DND-41 (cell line): ENCODE results near the gene PLCL1.

Experiments
- ATAC-seq: fragments of 200-7000 bp; cut with Tn5 transposase; 3 replicates; pipeline ENCODE4 v1.9.1; 2021; ENCODE audit warnings: low read depth; ENCODE audit not compliant: insufficient read depth
- DNase-seq: peaks from one replicate; pipeline ENCODE4 v3.0.0-alpha.2; 2020
- H2AFZ ChIP-seq: 2 replicates; pipeline ENCODE4 v1.6.0; 2012; ENCODE audit warnings: low read depth, low read length
- H3K27ac ChIP-seq: 2 replicates; pipeline ENCODE4 v1.5.1; 2012; ENCODE audit warnings: low read length, inconsistent platforms
- H3K27me3 ChIP-seq: fragments of 200-600 bp; sonication (generic); 2 replicates; pipeline ENCODE4 v1.6.0; 2012; ENCODE audit warnings: low read length, mild to moderate bottlenecking, inconsistent platforms; ENCODE audit not compliant: insufficient read depth, poor library complexity
- H3K36me3 ChIP-seq: 2 replicates; pipeline ENCODE4 v1.5.1; 2012; ENCODE audit warnings: low read length, inconsistent platforms; ENCODE audit not compliant: insufficient read depth
- H3K4me1 ChIP-seq: 2 replicates; pipeline ENCODE4 v1.5.1; 2012; ENCODE audit warnings: mild to moderate bottlenecking, low read length; ENCODE audit not compliant: insufficient read depth
- H3K4me2 ChIP-seq: 2 replicates; pipeline ENCODE4 v1.6.0; 2012; ENCODE audit warnings: mild to moderate bottlenecking, moderate library complexity, low read length, inconsistent platforms; ENCODE audit not compliant: insufficient read depth
- H3K4me3 ChIP-seq, 2 experiments: fragments of 200-600 bp in 1 of 2; shearing (Covaris generic) in 1 of 2; 2 replicates each; pipeline ENCODE4 v1.5.1; 2012 to 2016; ENCODE audit warnings: inconsistent platforms in 2 of 2, low read length in 2 of 2, mild to moderate bottlenecking in 2 of 2, low read depth in 1 of 2, moderate library complexity in 1 of 2
- H3K79me2 ChIP-seq: 2 replicates; pipeline ENCODE4 v1.6.0; 2012; ENCODE audit warnings: low read length, inconsistent platforms; ENCODE audit not compliant: insufficient read depth
- H3K9ac ChIP-seq: 2 replicates; pipeline ENCODE4 v1.6.0; 2012; ENCODE audit warnings: low read depth, mild to moderate bottlenecking, inconsistent platforms, low read length, moderate library complexity
- H3K9me3 ChIP-seq: 2 replicates; pipeline ENCODE4 v1.5.1; 2012; ENCODE audit warnings: low read length, moderate library complexity, mild to moderate bottlenecking, inconsistent platforms; ENCODE audit not compliant: insufficient read depth, severe bottlenecking
- H4K20me1 ChIP-seq: 2 replicates; pipeline ENCODE4 v1.6.0; 2012; ENCODE audit warnings: low read length; ENCODE audit not compliant: insufficient read depth
- EZH2 ChIP-seq: IDR thresholded peaks from 3 replicates; pipeline ENCODE4 v1.6.1; 2012; ENCODE audit warnings: borderline replicate concordance, low read depth, mild to moderate bottlenecking, moderate library complexity, low read length, inconsistent platforms; ENCODE audit not compliant: severe bottlenecking
- TF ChIP-seq, protein P1 (sequence below): IDR thresholded peaks from 2 replicates; pipeline ENCODE4 v1.5.1; 2012; ENCODE audit warnings: borderline replicate concordance, low read length, moderate library complexity, mild to moderate bottlenecking; ENCODE audit not compliant: poor library complexity, severe bottlenecking; ENCODE audit errors: extremely low read depth

The PLCL1 gene

DNA sequence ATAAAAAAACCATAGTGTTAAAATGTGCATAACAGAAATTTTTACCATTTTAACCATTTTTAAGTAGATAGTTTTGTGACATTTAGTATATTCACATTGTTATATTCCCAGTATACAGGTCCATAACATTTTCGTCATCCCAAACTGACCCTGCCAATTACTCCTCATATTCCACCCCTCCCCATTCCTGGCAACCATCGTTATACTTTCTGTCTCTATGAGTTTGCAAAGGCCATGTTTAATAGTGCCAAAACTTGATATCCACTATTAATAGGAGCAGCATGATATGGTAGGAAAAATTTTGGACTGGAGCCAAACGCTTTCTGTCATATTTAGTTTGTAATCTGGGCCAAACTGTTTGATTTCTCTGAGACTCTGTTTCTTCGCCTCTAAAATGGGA lies 30.9 kb downstream of the PLCL1 start:
- Histone ChIP-seq H3K79me2 (no peaks in the 10 kb centered on the region), H4K20me1 (no peaks in the 10 kb centered on the region), H3K27ac (no peak overlapping the region), H3K27me3 (no peaks in the 10 kb centered on the region), H3K9ac (no peak overlapping the region), H3K4me1 (peaks cover 26% of the 10 kb centered on the region), H3K4me2 (no peak overlapping the region), H2AFZ (no peak overlapping the region), H3K36me3 (no peaks in the 10 kb centered on the region), H3K9me3 (no peaks in the 10 kb centered on the region), H3K4me3 (no peak overlapping the region)
- ATAC-seq (no peak), DNase-seq (no peak)
- TF ChIP-seq, protein P1, sequence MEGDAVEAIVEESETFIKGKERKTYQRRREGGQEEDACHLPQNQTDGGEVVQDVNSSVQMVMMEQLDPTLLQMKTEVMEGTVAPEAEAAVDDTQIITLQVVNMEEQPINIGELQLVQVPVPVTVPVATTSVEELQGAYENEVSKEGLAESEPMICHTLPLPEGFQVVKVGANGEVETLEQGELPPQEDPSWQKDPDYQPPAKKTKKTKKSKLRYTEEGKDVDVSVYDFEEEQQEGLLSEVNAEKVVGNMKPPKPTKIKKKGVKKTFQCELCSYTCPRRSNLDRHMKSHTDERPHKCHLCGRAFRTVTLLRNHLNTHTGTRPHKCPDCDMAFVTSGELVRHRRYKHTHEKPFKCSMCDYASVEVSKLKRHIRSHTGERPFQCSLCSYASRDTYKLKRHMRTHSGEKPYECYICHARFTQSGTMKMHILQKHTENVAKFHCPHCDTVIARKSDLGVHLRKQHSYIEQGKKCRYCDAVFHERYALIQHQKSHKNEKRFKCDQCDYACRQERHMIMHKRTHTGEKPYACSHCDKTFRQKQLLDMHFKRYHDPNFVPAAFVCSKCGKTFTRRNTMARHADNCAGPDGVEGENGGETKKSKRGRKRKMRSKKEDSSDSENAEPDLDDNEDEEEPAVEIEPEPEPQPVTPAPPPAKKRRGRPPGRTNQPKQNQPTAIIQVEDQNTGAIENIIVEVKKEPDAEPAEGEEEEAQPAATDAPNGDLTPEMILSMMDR: no peak
- TF ChIP-seq EZH2: no peak

DNA sequence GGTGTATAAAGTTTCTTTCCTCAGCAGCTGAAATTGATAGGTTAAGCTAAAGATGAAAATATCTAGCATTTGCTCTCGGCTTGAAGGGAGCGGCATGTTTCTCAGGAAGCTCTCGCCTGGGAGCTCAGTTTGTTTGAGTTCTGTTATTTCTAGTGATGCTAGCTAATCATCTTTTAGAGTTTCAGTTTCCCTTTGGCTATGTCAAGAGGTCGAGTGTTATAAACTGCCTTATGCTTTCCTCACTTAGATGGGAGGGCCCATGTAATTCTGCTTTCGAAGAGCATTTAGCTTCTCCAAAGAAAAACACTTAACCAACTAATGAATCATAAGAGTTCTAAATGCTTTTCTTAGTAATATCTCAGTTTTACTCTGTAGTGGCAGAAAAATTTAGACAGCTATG lies 33.6 kb downstream of the PLCL1 start:
- peak; percentile 84 for ATAC-seq
- Histone ChIP-seq H4K20me1 (no peaks in the 10 kb centered on the region), H3K4me1 (peaks cover 37% of the 10 kb centered on the region)

DNA sequence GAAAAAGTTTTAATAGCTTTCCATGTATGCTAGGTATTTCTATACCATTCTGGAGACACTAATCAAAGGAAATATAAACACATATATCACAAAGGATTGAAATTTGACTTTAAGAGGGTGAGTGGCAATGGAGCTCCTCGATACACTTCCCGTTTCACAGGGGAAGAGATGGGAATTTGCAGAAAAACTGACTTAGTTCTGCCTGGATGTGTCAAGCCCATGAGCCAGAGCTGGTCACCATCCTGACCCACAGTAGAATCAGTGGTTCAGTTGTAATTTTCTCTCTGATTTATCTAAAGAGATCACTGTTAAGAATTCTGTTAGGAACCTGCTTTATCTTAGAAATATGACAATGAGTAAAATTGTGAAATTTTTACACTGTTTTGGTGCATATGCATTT lies 34.2 kb downstream of the PLCL1 start:
- Histone ChIP-seq H3K27me3 (no peaks in the 10 kb centered on the region), H3K4me2 (peak overlapping the region; percentile 43; the same call in 1 of the 2 replicates), H3K4me3 (no peak overlapping the region), H3K9ac (peak overlapping the region; percentile 19; the same call in 1 of the 2 replicates), H3K9me3 (no peaks in the 10 kb centered on the region), H3K27ac (no peak overlapping the region), H2AFZ (no peak overlapping the region), H3K4me1 (peaks cover 39% of the 10 kb centered on the region), H3K36me3 (no peaks in the 10 kb centered on the region), H4K20me1 (no peaks in the 10 kb centered on the region), H3K79me2 (no peaks in the 10 kb centered on the region)
- ATAC-seq (peak; percentile 15; the same call in 1 of the 3 replicates), DNase-seq (no peak)
- TF ChIP-seq, protein P1: no peak
- no peak for TF ChIP-seq EZH2

More for the DNA sequence above, 33.6 kb downstream of the PLCL1 start:
- Histone ChIP-seq H3K4me2 (peak overlapping the region; percentile 43), H3K4me3 (no peak overlapping the region), H3K27ac (peak overlapping the region; percentile 48; the same call in 1 of the 2 replicates), H3K79me2 (no peaks in the 10 kb centered on the region), H3K9me3 (no peaks in the 10 kb centered on the region), H3K36me3 (no peaks in the 10 kb centered on the region), H3K9ac (peak overlapping the region; percentile 19; the same call in 1 of the 2 replicates), H3K27me3 (no peaks in the 10 kb centered on the region), H2AFZ (peak overlapping the region; percentile 10; the same call in 1 of the 2 replicates)
- DNase-seq: peak; percentile 29
- TF ChIP-seq, protein P1: no peak
- no peak for TF ChIP-seq EZH2
